Measurements from ENCODE around the gene TNF.

Gene TNF

GRCh38 chr6:31546958-31547726, 28.2 kb upstream of the TNF start, which contains the start of gene NFKBIL1 (continued):
- TF ChIP-seq ZNF843 (tag by site-specific recombination; IDR thresholded peaks at IDR 0.05) (peak; percentile 37; the same call in 1 of the 2 replicates), REPIN1 (tag by site-specific recombination; IDR thresholded peaks at IDR 0.05; ENCODE audit: low read depth) (peak; percentile 77; the same call in 1 of the 2 replicates), ZNF654 (tag by site-specific recombination; IDR thresholded peaks at IDR 0.05; ENCODE audit: low read depth) (peak; percentile 24), ZNF785 (tag by site-specific recombination; IDR thresholded peaks at IDR 0.05) (no peak), ZNF596 (tag by site-specific recombination; IDR thresholded peaks at IDR 0.05) (no peak), ZNF416 (tag by site-specific recombination; IDR thresholded peaks at IDR 0.05) (no peak), ZSCAN16 (tag by site-specific recombination; IDR thresholded peaks at IDR 0.05) (peak; percentile 43; the same call in 1 of the 2 replicates), ZNF26 (tag by site-specific recombination; IDR thresholded peaks at IDR 0.05) (no peak), KLF17 (tag by site-specific recombination; IDR thresholded peaks at IDR 0.05) (peak; percentile 91), ZNF830 (tag by site-specific recombination; IDR thresholded peaks at IDR 0.05; ENCODE audit: low read depth) (no peak), ZBTB48 (tag by site-specific recombination; IDR thresholded peaks at IDR 0.05) (peak; percentile 87), ZFP37 (tag by site-specific recombination; IDR thresholded peaks at IDR 0.05) (0 out of 2 replicates have a peak, but pooled peaks have one; percentile 35), ZNF174 (tag by site-specific recombination; IDR thresholded peaks at IDR 0.05) (no peak), ZSCAN23 (tag by site-specific recombination; IDR thresholded peaks at IDR 0.05) (peak; percentile 85), KLF1 (tag by site-specific recombination; IDR thresholded peaks at IDR 0.05) (peak; percentile 98), ZNF488 (tag by site-specific recombination; IDR thresholded peaks at IDR 0.05) (no peak), ZIC2 (tag by site-specific recombination; IDR thresholded peaks at IDR 0.05) (no peak), ZNF354C (tag by site-specific recombination; IDR thresholded peaks at IDR 0.05; ENCODE audit: borderline replicate concordance, low read depth) (no peak), ZNF473 (tag by site-specific recombination; IDR thresholded peaks at IDR 0.05) (no peak), ZNF274 (IDR thresholded peaks at IDR 0.05; ENCODE audit: low read length) (no peak), ZNF274 (tag by site-specific recombination; IDR thresholded peaks at IDR 0.05; ENCODE audit: borderline replicate concordance) (no peak), ZFP69B (tag by site-specific recombination; IDR thresholded peaks at IDR 0.05) (peak; percentile 92), ZNF530 (tag by site-specific recombination; IDR thresholded peaks at IDR 0.05; ENCODE audit: low read depth) (no peak), GLI2 (tag by site-specific recombination; IDR thresholded peaks at IDR 0.05; ENCODE audit: borderline replicate concordance, low read depth) (no peak; the same call in 1 of the 2 replicates), GLIS2 (tag by site-specific recombination; IDR thresholded peaks at IDR 0.05) (peak; percentile 90), GLI4 (tag by site-specific recombination; IDR thresholded peaks at IDR 0.05) (no peak), GFI1B (tag by site-specific recombination; IDR thresholded peaks at IDR 0.05) (no peak)
- TF ChIP-seq, protein P1, sequence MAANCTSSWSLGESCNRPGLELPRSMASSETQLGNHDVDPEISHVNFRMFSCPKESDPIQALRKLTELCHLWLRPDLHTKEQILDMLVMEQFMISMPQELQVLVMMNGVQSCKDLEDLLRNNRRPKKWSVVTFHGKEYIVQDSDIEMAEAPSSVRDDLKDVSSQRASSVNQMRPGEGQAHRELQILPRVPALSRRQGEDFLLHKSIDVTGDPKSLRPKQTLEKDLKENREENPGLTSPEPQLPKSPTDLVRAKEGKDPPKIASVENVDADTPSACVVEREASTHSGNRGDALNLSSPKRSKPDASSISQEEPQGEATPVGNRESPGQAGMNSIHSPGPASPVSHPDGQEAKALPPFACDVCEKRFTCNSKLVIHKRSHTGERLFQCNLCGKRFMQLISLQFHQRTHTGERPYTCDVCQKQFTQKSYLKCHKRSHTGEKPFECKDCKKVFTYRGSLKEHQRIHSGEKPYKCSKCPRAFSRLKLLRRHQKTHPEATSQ (tag by site-specific recombination; IDR thresholded peaks at IDR 0.05) = peak; percentile 55; the same call in 1 of the 2 replicates
- TF ChIP-seq, protein P2, sequence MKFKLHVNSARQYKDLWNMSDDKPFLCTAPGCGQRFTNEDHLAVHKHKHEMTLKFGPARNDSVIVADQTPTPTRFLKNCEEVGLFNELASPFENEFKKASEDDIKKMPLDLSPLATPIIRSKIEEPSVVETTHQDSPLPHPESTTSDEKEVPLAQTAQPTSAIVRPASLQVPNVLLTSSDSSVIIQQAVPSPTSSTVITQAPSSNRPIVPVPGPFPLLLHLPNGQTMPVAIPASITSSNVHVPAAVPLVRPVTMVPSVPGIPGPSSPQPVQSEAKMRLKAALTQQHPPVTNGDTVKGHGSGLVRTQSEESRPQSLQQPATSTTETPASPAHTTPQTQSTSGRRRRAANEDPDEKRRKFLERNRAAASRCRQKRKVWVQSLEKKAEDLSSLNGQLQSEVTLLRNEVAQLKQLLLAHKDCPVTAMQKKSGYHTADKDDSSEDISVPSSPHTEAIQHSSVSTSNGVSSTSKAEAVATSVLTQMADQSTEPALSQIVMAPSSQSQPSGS (tag by site-specific recombination; IDR thresholded peaks at IDR 0.05; ENCODE audit: low read depth) = no peak
- TF ChIP-seq, protein P3, sequence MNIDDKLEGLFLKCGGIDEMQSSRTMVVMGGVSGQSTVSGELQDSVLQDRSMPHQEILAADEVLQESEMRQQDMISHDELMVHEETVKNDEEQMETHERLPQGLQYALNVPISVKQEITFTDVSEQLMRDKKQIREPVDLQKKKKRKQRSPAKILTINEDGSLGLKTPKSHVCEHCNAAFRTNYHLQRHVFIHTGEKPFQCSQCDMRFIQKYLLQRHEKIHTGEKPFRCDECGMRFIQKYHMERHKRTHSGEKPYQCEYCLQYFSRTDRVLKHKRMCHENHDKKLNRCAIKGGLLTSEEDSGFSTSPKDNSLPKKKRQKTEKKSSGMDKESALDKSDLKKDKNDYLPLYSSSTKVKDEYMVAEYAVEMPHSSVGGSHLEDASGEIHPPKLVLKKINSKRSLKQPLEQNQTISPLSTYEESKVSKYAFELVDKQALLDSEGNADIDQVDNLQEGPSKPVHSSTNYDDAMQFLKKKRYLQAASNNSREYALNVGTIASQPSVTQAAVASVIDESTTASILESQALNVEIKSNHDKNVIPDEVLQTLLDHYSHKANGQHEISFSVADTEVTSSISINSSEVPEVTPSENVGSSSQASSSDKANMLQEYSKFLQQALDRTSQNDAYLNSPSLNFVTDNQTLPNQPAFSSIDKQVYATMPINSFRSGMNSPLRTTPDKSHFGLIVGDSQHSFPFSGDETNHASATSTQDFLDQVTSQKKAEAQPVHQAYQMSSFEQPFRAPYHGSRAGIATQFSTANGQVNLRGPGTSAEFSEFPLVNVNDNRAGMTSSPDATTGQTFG (tag by site-specific recombination; IDR thresholded peaks at IDR 0.05; ENCODE audit: borderline replicate concordance) = no peak
